SU-DHL-6 (cell line): Measurements from ENCODE around the gene RAB9A.

Experiments
- H2AFZ ChIP-seq: fragments of 200-600 bp; sonication (generic); 2 replicates; pipeline ENCODE4 v1.6.1; 2014; ENCODE audit warnings: low read depth, mild to moderate bottlenecking, moderate library complexity, mixed read lengths, antibody characterized with exemption, low read length; ENCODE audit not compliant: severe bottlenecking
- H3F3A ChIP-seq: fragments of 200-600 bp; shearing (Covaris generic); 2 replicates; pipeline ENCODE4 v1.6.0; 2016; ENCODE audit warnings: antibody characterized with exemption, mild to moderate bottlenecking; ENCODE audit not compliant: insufficient read depth
- H3K27ac ChIP-seq: fragments of 200-600 bp; sonication (generic); 2 replicates; pipeline ENCODE4 v1.5.1; 2016; ENCODE audit warnings: low read depth, mild to moderate bottlenecking, low read length, moderate library complexity, mixed read lengths
- H3K27me3 ChIP-seq: fragments of 200-600 bp; sonication (generic), shearing (Covaris generic); 2 replicates; pipeline ENCODE4 v1.6.0; 2014; ENCODE audit warnings: mild to moderate bottlenecking, low read length
- H3K36me3 ChIP-seq: fragments of 200-600 bp; sonication (generic); 2 replicates; pipeline ENCODE4 v1.6.1; 2014; ENCODE audit warnings: mild to moderate bottlenecking, low read length, mixed read lengths
- H3K4me2 ChIP-seq: fragments of 300-600, 200-600 bp; shearing (Covaris generic), sonication (generic); 2 replicates; pipeline ENCODE4 v1.6.0; 2014; ENCODE audit warnings: low read length, low read depth, mild to moderate bottlenecking; ENCODE audit not compliant: poor library complexity, severe bottlenecking
- H3K4me3 ChIP-seq: fragments of 200-600 bp; sonication (generic); 2 replicates; pipeline ENCODE4 v1.5.1; 2014; ENCODE audit warnings: antibody characterized with exemption, low read length, mild to moderate bottlenecking, mixed read lengths; ENCODE audit not compliant: insufficient read depth, poor library complexity, severe bottlenecking
- H3K79me2 ChIP-seq: fragments of 200-600 bp; sonication (generic); 2 replicates; pipeline ENCODE4 v1.6.1; 2014; ENCODE audit warnings: mild to moderate bottlenecking, low read length, moderate library complexity; ENCODE audit not compliant: insufficient read depth
- H3K9ac ChIP-seq: fragments of 200-600 bp; sonication (generic); 2 replicates; pipeline ENCODE4 v1.7.0; 2014; ENCODE audit warnings: mild to moderate bottlenecking, low read length
- H3K9me2 ChIP-seq: fragments of 200-600 bp; sonication (generic); replicated peaks from 2 replicates; pipeline ENCODE4 v1.6.1; 2014; ENCODE audit warnings: low read length; ENCODE audit not compliant: insufficient read depth
- H3K9me3 ChIP-seq: fragments of 200-600 bp; sonication (generic); 2 replicates; pipeline ENCODE4 v1.6.1; 2014; ENCODE audit warnings: low read length, mixed read lengths; ENCODE audit not compliant: insufficient read depth
- H4K20me1 ChIP-seq: fragments of 200-600 bp; sonication (generic); 2 replicates; pipeline ENCODE4 v1.6.1; 2014; ENCODE audit warnings: low read depth, mild to moderate bottlenecking, antibody characterized with exemption, low read length, moderate library complexity, mixed read lengths
- EZH2phosphoT487 ChIP-seq: fragments of 200-600 bp; sonication (generic), shearing (Covaris generic); conservative IDR thresholded peaks from 2 replicates; pipeline ENCODE4 v1.6.1; 2018; ENCODE audit warnings: mild to moderate bottlenecking, antibody characterized with exemption, low read length, moderate library complexity, mixed read lengths
- TF ChIP-seq, protein P1 (sequence below): fragments of 200-600 bp; sonication (generic); IDR thresholded peaks from one replicate; pipeline ENCODE4 v1.5.1; 2017; ENCODE audit warnings: antibody characterized with exemption, mild to moderate bottlenecking, low read length, moderate library complexity; ENCODE audit not compliant: insufficient read depth, poor library complexity, severe bottlenecking

Gene RAB9A

DNA sequence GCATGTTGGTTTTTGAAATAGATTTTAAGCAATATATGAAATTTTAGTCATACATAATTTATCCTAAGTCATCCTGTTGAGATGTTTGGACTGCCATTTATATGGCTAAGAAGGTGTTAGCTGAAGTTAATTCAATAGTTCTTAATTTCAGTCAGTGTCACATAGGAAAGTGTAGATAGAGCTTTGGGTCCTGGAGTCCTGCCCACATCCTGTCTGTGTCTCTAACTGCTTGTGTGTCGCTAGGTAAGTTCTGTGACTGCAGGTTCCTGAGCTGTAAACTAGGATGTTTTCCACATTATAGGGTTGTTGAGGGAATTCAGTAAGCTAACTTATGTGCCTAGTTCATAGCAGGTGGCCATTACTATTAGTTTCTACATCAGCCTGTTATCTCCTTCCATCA is 66.3 kb downstream of the RAB9A start:
- no peak overlapping the region for H3K9ac ChIP-seq
- no peaks in the 10 kb centered on the region for H3K27me3 ChIP-seq
- H4K20me1 ChIP-seq: no peaks in the 10 kb centered on the region
- H3K27ac ChIP-seq: no peak overlapping the region
- no peak overlapping the region for H3K4me3 ChIP-seq
- H3K9me3 ChIP-seq: no peaks in the 10 kb centered on the region
- no peaks in the 10 kb centered on the region for H3K79me2 ChIP-seq
- TF ChIP-seq, protein P1, sequence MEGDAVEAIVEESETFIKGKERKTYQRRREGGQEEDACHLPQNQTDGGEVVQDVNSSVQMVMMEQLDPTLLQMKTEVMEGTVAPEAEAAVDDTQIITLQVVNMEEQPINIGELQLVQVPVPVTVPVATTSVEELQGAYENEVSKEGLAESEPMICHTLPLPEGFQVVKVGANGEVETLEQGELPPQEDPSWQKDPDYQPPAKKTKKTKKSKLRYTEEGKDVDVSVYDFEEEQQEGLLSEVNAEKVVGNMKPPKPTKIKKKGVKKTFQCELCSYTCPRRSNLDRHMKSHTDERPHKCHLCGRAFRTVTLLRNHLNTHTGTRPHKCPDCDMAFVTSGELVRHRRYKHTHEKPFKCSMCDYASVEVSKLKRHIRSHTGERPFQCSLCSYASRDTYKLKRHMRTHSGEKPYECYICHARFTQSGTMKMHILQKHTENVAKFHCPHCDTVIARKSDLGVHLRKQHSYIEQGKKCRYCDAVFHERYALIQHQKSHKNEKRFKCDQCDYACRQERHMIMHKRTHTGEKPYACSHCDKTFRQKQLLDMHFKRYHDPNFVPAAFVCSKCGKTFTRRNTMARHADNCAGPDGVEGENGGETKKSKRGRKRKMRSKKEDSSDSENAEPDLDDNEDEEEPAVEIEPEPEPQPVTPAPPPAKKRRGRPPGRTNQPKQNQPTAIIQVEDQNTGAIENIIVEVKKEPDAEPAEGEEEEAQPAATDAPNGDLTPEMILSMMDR: no peak
- no peak for TF ChIP-seq EZH2phosphoT487
- H3K9me2 ChIP-seq: no peaks in the 10 kb centered on the region
- H3K4me2 ChIP-seq: no peak overlapping the region
- H2AFZ ChIP-seq: no peak overlapping the region
- 0 out of 2 replicates have a peak, but pooled peaks cover 10% of the 10 kb centered on the region for H3K36me3 ChIP-seq
- H3F3A ChIP-seq: peaks cover 5% of the 10 kb centered on the region; the same call in 1 of the 2 replicates

DNA sequence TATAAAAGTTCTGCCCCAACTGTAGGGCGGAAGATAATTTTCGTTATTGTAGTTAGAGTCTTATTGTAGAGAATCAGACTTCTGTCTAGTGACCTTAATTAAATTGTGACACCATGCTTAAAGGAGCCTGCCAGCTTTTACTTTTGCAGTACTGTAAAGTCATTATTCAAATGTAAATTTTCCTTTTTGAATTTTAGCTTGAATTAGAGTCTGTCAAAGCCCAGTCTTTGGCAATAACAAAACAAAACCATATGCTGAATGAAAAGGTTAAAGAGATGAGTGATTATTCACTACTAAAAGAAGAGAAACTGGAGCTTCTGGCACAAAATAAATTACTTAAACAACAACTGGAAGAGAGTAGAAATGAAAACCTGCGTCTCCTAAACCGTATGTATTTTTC is 67.5 kb downstream of the RAB9A start:
- H3K4me2 ChIP-seq: no peak overlapping the region
- no peaks in the 10 kb centered on the region for H4K20me1 ChIP-seq
- H3K9me2 ChIP-seq: no peaks in the 10 kb centered on the region
- no peak overlapping the region for H3K9ac ChIP-seq
- no peaks in the 10 kb centered on the region for H3K79me2 ChIP-seq
- H3K4me3 ChIP-seq: no peak overlapping the region
- H3K27ac ChIP-seq: no peak overlapping the region
- H2AFZ ChIP-seq: no peak overlapping the region
- peaks cover 5% of the 10 kb centered on the region; the same call in 1 of the 2 replicates for H3F3A ChIP-seq
- TF ChIP-seq, protein P1: no peak
- no peak for TF ChIP-seq EZH2phosphoT487
- H3K36me3 ChIP-seq: 0 out of 2 replicates have a peak, but pooled peaks cover 3% of the 10 kb centered on the region
- H3K27me3 ChIP-seq: no peaks in the 10 kb centered on the region
- H3K9me3 ChIP-seq: no peaks in the 10 kb centered on the region

DNA sequence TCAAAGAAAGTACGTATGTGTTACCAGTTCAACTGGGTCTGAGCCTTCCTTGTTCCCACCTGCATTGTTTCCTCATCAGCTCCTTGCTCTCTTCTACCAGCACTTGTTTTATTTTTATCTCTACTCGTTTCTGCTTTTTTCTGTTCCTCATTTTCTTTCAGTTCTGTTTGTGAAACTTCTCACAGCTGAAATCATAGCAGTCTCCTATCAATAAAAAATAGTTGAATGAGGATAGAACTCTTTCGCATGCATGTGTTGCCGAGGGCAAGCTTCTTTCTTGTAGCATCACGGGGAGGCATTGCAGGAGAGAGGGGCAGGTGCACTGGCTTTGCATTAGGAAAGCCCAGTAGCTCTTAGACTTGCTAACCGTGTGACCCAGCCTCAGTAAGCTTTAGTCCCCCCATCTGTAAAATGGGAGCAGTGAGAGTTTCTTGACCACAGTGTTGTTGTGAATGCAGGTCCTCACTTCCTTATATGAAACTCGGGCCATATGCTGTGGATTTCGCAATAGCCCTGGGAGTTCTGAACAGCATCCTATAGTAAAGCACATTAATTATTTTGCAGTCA is 70.3 kb downstream of the RAB9A start:
- Histone ChIP-seq H3F3A (peaks cover 5% of the 10 kb centered on the region; the same call in 1 of the 2 replicates), H3K4me2 (peak overlapping the region; percentile 37), H3K36me3 (peaks cover 7% of the 10 kb centered on the region; the same call in 1 of the 2 replicates), H3K27me3 (no peaks in the 10 kb centered on the region), H3K9ac (no peak overlapping the region), H3K9me3 (no peaks in the 10 kb centered on the region), H4K20me1 (no peaks in the 10 kb centered on the region), H3K9me2 (no peaks in the 10 kb centered on the region), H3K79me2 (no peaks in the 10 kb centered on the region), H3K27ac (peak overlapping the region; percentile 71), H3K4me3 (no peak overlapping the region), H2AFZ (no peak overlapping the region)
- TF ChIP-seq, protein P1: no peak
- TF ChIP-seq EZH2phosphoT487: no peak
